ENCODE results near the gene GALNS.

GALNS gene

GRCh38 chr16:88817785-88818574, 38.8 kb downstream of the GALNS start:
- DNase-seq (ENCODE audit: low read depth in 2 of 2) = no peak

GRCh38 chr16:88816736-88817535, 39.8 kb downstream of the GALNS start:
- no peak for DNase-seq (ENCODE audit: low read depth in 2 of 2)

DNA sequence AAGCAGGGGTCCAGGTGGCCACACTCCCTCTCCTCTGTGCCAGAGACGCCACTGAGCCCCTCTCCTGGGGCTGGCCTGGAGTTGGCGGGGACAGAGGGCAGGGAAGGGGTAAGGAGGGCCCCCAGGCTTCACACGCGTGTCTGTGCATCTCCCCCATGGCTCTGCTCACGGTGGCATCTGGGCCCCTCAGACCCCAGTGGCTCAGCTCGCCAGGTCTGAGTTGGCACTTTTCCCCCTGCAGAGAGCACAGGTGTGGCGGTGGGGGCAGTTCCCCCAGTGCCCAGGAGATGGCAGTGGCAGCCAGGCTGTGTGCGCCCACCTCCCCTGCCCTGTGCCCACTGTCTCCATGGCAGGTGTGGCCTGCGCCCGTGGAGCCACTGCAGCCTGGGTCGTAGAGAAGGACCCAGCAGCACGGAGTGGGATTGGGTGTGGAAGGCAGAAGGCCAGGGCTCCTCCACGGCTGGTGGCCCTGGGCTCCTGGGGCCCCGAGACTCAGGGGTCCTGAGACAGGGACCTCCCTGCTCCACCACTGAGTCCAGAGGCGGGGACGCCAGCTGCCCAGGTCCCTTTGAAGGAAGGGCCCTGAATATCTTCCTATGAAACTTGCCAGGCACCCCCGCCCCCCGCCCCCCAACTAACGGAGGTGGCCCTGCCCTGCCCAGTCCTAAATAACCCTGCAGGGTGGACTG, 40.7 kb downstream of the GALNS start:
- no peak for DNase-seq (ENCODE audit: low read depth in 2 of 2)

- no peak for DNase-seq (ENCODE audit: low read depth in 2 of 2)
Measured at GRCh38 chr16:88815227-88815626, 41.5 kb downstream of the GALNS start.

GRCh38 chr16:88814144-88814502, 42.6 kb downstream of the GALNS start:
- DNase-seq (ENCODE audit: low read depth in 2 of 2) = no peak

- DNase-seq (ENCODE audit: low read depth in 2 of 2) = no peak
Measured at GRCh38 chr16:88813269-88814143, 43.2 kb downstream of the GALNS start.

DNA sequence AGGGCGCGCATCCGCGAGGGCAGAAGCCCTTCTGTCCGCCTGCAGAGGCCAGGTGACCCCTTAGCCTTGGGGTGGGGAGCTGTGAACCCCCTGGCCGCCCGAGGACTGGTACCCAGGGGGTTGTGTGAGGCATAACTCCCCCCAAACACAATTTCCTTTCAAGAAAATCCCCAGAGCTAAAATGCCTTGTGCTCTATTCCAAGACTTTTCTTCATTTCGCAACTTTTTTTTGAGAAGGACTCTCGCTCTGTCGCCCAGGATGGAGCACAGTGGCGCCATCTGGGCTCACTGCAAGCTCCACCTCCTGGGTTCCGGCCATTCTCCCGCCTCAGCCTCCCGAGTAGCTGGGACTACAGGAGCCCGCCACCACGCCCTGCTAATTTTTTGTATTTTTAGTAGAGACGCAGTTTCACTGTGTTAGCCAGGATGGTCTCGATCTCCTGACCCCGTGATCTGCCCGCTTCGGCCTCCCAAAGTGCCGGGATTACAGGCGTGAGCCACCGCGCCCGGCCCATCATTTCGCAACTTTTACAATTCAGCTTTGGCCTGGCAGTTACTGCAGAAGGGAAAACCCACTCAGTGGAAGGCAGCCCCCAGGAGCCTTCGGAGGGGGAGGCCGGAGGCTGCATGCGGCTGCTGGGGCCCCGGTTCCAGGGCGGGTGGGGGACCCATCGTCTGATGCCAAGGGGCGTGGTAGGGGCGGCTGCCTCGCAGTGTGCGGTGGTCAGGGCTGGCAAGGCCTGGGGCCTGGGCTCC, 44.1 kb downstream of the GALNS start:
- DNase-seq (ENCODE audit: low read depth in 2 of 2) = no peak

DNA sequence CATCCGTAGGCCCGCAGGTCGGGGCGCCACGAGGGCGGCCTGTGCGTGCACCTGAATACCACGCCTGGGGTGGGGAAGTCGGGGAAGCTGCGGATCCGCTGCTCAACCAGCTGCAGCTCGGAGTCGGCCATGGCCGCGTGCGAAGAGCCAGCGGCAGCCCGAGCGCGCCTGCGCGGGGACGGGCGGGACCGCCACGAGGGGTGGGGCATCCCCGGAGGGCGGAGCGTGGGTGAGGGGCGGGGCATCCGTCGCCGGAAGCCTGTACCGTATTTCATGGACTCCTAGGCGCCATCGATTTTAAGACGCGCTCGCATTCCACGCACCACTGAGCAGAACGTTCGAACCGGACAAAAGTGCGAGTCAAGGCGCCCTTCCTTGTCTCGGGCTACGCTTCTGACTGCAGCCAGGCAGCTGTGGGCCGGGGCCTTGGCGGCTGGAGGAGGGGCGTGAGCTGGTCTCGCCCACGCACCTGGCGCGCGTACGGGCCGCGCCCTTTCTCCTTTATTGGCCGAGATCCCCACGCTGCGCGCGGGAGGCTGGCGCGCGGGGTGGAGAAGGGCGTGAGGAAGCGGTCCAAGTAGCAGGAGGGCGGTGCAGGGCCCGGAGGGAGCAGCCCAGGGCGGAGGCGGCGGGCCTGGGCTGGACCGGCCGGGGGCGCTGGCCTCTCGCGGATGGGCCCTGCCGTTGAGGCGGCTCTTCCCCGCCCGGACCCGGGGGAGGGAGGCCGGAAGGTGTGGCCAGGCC, 44.8 kb downstream of the GALNS start, which contains the start of gene APRT:
Gene APRT (minus strand): TSS at position 160 of the 744 bp plus-strand sequence. CDS start 29 bp downstream, at position 131.
- DNase-seq (ENCODE audit: low read depth in 2 of 2) = peak; percentile 96 to 99

DNA sequence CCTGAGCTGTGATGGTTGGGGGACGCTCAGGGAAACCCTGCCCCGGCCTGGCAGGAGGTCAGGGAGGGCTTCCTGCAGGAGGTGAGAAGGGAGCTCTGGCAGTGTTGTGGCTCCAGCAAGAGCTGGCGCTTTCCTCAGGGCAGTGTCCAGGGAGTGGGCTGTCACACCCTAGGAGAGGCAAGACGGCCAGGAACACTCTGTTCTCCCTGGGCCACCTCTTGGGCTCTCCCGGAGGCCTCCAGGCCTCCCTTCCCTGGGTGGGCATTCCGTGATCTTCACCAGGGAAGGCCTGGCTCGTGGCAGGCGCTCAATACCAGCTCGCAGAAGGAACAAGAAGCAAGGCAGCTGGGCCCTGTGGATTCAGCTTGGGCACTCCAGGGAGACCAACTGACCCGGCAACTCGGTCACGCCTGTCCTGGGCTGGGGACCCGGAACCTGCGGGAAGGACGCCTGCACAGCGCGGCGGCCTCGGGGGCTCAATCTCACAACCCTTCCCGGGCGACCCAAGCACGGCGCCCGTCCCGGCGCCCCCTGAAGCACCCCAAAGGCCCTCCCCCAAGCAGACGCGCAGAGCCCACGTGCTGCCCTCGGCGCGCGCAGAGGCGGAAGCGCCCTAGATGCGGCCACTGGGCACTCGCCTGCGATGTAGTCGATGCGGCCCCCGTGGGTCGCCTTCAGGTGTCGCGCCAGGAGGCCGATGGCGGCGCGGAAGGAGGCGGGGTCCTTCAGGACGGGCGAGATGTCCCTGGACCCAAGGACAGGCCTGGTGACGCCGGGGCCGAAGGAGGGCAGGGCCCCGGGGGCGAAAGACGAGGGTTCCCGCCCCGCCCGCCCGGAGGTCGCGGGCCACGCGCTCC, 45.6 kb downstream of the GALNS start:
- DNase-seq (ENCODE audit: low read depth in 2 of 2) = no peak

DNA sequence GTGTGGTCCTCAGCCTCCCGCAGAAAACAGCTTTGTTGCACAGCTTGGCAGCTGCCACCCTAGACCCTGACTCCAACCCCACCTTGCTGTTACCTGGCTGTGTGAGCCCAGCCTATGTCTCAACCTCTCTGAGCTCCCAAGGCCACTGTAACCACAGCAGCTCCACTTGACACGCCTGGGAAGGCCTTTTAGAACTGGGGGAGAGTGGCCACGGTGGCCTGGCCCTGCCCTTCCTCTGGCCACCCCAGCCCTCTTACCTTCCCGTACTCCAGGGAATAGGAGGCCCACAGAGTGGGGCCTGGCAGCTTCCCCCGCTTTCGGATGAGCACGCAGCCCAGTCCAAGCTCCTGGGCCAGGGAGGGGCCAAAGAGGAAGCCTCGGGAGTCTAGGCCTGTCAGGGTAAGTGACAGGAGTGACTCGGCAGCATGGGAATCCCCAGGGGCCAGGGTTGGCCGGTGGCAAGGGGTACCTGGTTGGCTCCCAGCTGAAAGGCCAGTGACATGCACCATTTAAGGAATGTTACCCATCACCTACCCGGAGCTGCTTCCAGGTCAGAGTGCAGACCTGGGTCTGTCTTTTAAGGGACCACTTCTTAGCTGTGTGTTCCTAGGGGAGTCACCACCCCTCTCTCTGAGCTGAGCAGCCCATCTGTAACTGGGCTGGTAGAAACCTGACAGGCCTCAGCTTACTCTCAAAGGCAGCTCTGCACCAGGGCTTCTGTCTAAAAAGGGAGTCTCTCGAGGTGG, 46.4 kb downstream of the GALNS start:
- no peak for DNase-seq (ENCODE audit: low read depth in 2 of 2)

- DNase-seq (ENCODE audit: low read depth in 2 of 2) = no peak
Measured at GRCh38 chr16:88809676-88810165, 47.0 kb downstream of the GALNS start.

DNA sequence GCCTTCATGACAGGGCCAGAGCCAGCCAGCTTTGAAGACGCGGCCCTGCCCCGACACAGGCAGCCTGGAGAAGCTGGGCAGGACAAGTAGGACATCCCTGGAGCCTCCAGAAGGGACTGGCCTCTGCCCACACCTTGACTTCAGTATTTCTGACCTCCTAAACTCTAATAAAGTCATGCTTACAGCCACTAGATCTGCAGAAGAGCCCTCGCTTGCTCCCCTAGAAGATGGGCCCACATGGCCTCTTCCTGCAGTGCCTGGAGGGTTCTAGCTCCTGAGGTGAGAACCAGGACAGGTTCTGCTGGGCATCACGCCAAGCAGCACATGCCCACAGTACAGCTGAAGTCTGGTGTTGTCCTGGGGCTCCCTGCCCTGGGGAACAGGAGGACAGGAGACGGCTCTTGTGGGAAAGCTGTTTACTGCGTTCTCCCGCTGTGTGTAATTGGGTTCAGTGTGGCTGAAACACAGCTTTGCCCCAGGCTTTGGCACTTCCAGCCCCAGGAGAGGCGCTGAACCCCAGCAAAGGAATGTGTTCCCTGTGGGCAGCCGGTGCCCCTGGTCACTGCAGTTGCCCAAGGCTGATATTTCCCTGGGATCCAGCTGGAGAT, 47.6 kb downstream of the GALNS start:
- no peak for DNase-seq (ENCODE audit: low read depth in 2 of 2)

DNA sequence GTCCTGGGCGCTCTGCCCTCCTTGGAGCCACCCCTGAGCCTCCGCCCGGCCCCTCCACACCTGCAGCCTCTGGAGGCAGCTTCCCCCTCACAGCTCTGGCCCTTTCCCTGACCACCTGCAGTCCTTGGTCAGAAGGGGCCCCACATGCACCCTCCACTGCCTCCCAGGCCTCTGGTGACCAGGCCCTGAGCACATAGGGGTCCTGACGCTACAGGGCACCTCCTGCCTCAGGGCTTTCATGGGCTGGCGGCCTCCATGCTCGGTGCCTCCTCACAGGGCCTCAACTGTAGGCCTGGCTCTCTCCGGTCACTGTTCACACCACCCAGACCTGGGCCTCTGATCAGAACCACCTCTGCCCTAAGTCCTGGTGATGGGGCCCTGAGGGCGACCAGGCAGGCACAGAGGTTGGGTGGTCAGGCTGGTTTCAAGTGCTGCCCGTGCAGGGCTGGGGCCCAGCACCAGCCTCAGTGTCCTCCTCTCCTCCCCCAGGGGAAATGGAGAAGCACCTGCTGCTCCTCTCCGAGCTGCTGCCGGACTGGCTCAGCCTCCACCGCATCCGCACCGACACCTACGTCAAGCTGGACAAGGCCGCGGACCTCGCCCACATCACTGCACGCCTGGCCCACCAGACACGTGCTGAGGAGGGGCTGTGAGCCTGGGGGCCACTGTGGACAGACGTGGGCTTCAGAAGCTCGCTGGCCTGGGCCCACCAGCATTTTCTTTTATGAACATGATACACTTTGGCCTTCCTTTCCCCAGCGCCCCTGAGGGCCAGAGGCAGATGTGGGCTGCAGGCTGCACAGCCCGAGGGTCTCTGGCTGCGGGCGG, 48.9 kb downstream of the GALNS start:
- DNase-seq (ENCODE audit: low read depth in 2 of 2) = no peak

DNA sequence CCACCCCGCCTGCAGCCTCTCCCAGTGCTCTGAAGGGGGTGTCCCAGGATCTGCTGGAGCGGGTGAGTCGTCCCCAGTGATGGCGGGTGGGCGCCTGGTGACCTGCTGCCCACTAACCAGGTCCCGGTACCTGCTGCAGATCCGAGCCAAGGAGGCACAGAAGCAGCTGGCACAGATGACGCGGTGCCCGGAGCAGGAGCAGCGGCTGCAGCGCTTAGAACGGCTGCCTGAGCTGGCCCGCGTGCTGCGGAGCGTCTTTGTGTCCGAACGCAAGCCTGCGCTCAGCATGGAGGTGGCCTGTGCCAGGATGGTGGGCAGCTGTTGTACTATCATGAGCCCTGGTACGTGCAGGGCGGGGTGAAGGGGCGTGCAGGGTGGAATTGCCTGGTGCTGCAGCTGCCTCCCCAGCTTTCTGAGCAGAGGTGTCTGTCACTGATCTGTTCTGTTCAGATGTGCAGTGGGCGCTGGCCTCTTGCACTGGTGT, 49.6 kb downstream of the GALNS start:
- DNase-seq (ENCODE audit: low read depth in 2 of 2) = no peak

- DNase-seq (ENCODE audit: low read depth in 2 of 2) = no peak
Measured at GRCh38 chr16:88806491-88807111, 50.1 kb downstream of the GALNS start.

DNA sequence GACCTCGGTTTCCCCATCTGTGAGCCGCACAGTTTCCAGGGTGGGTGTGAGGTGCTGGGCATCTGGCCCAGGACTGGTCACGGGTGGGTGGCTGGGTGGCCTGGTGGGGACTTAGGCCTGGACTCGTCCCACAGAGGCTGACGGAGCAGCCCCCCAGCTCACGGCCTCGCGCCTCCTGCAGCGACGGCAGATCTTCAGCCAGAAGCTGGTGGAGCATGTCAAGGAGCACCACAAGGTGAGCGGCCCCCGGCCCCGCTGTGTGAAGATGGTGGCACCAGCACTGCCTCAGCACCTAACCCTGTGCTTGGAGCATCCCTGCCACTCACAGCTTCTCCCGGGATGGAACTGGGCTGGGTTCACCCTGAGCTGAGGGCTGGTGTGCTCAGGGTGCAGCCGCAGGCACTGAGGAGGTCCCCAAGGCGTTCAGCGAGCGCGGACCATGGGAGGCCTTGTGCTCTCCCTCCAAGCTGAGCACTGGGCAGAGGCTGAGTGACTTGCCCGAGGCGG, 50.8 kb downstream of the GALNS start:
- no peak for DNase-seq (ENCODE audit: low read depth in 2 of 2)
